ENCODE data around the gene RHBDL2.
"Not testable (repeated sequence)": the region's sequence is repeated elsewhere in the genome, so short reads cannot be mapped to it uniquely, and the experiment has no call there.

Gene RHBDL2

GRCh38 chr1:38929476-38929875, 12.2 kb downstream of the RHBDL2 start:
- FAIRE-seq: no peak

GRCh38 chr1:38929054-38929453, 12.6 kb downstream of the RHBDL2 start:
- no peak for FAIRE-seq

GRCh38 chr1:38926091-38926490, 15.5 kb downstream of the RHBDL2 start:
- FAIRE-seq: no peak

- FAIRE-seq: no peak
Observed at GRCh38 chr1:38925391-38925790, 16.2 kb downstream of the RHBDL2 start.

- FAIRE-seq: no peak
Observed at GRCh38 chr1:38923607-38924006, 18.0 kb downstream of the RHBDL2 start.

GRCh38 chr1:38919130-38919529, 22.5 kb downstream of the RHBDL2 start:
- no peak for FAIRE-seq

- no peak for FAIRE-seq
Observed at GRCh38 chr1:38918568-38918967, 23.1 kb downstream of the RHBDL2 start.

GRCh38 chr1:38917772-38918171, 23.9 kb downstream of the RHBDL2 start:
- FAIRE-seq: no peak

- FAIRE-seq: no peak
Observed at GRCh38 chr1:38917337-38917736, 24.3 kb downstream of the RHBDL2 start.

GRCh38 chr1:38915352-38915948, 26.2 kb downstream of the RHBDL2 start:
- FAIRE-seq: no peak

GRCh38 chr1:38914908-38915307, 26.7 kb downstream of the RHBDL2 start:
- FAIRE-seq: not testable (repeated sequence)

- FAIRE-seq: no peak
Observed at GRCh38 chr1:38908821-38909220, 32.8 kb downstream of the RHBDL2 start.

- FAIRE-seq: no peak
Observed at GRCh38 chr1:38905985-38906384, 35.6 kb downstream of the RHBDL2 start.

- FAIRE-seq: no peak
Observed at GRCh38 chr1:38899560-38899959, 42.1 kb downstream of the RHBDL2 start.

- FAIRE-seq: no peak
Observed at GRCh38 chr1:38898653-38899230, 42.9 kb downstream of the RHBDL2 start.

- no peak for FAIRE-seq
Observed at GRCh38 chr1:38896169-38896568, 45.5 kb downstream of the RHBDL2 start.

- no peak for FAIRE-seq
Observed at GRCh38 chr1:38892976-38893375, 48.7 kb downstream of the RHBDL2 start.

GRCh38 chr1:38891753-38892152, 49.9 kb downstream of the RHBDL2 start:
- FAIRE-seq: no peak

- no peak for FAIRE-seq
Observed at GRCh38 chr1:38889589-38889988, 52.0 kb downstream of the RHBDL2 start.

- FAIRE-seq: no peak
Observed at GRCh38 chr1:38888423-38889333, 53.0 kb downstream of the RHBDL2 start.

- FAIRE-seq: no peak
Observed at GRCh38 chr1:38885092-38885491, 56.5 kb downstream of the RHBDL2 start.

- no peak for FAIRE-seq
Observed at GRCh38 chr1:38881487-38881886, 60.1 kb downstream of the RHBDL2 start, which contains the start of gene GJA9. TSS of gene GJA9 (minus strand) at chr1:38881587. CDS start at chr1:38876098, 5,489 bp downstream.

GRCh38 chr1:38875811-38876210, 65.8 kb downstream of the RHBDL2 start:
- FAIRE-seq: no peak

All from G401.6 (cell line).